Right renal pelvis (tissue), 4 donors: ENCODE measurements around the gene ZNF407. TPM values are rescaled to one million over a fixed set of nuclear protein-coding genes. Genes with fewer than 3 reads are reported as not detected.
A peak's percentile ranks its signal among the peaks of the same experiment; 100 is the strongest.

Experiments
- DNase-seq, 4 donors: peaks; one replicate each; pipeline ENCODE4 v3.0.0-alpha.2; 2013; ENCODE audit warnings: low read depth in 4 of 4, low spot score in 3 of 4, missing footprints in 1 of 4
- polyA plus RNA-seq, 4 donors: library from polyadenylated mRNA; unstranded; fragments of 120-200 nt; gene quantifications; one replicate each; pipeline ENCODE4 v1.2.1, GENCODE V29; 2013; ENCODE audit not compliant: insufficient read length in 4 of 4

Gene ZNF407
- polyA plus RNA-seq, 4 donors, result 9.6 to 11.6 (median 10.0) TPM

DNA sequence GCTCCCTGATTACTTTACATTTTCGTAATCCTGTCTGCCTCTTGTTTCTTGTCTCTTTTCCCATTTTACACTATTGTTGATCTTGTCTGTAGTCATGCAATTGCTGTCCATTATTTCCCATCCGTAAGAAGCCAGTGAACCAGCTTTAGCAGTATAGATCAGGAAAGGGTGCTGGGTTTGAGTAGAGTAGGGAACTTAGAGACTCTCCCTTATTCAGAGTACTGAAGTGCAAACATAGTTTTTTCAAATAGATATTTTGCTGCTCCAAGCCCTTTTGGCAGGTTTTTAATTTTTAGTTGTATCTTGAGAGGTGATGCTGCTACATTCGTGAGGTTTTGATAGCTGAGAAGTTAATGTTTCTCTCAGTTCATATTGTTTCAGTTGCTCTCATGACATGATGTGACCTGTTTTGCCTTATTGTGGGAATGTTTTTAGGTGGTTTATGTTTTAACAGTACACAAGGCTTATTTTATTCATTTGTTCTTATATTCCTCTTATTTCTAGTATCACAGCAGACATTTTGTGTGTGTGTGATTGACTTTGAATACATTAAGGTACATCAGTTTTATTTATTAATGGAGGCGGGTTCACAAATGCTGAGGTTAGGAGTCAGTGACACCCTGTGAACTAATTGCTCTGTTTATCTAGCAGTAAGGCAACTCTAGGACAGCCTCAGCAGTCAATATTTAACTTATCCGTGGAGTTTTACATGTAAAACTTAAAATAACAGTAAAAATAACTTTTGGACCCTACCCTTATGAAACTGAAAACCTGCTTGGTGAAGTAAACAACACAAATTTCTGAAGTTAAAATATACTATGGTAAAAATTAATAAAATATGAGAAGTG, 118.4 kb downstream of the ZNF407 start:
- DNase-seq, result no peak

DNA sequence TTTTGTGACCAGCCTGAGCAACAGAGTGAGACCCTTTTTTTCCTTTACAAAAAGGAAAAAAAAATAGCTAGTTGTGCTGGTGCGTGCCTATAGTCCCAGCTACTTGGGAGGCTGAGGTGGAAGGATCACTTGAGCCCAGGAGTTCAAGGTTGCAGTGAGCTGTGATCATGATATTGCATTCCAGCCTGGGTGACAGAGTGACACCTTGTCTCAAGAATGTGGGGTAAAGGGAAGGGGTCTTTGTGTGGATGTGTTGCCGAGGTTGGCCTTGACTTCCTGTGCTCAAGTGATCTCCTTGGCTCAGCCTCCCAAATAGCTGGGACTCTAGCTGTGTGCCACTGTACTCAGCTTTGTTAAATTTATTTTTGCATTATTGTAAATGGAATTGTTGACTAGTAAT, 120.6 kb downstream of the ZNF407 start:
- no peak for DNase-seq

DNA sequence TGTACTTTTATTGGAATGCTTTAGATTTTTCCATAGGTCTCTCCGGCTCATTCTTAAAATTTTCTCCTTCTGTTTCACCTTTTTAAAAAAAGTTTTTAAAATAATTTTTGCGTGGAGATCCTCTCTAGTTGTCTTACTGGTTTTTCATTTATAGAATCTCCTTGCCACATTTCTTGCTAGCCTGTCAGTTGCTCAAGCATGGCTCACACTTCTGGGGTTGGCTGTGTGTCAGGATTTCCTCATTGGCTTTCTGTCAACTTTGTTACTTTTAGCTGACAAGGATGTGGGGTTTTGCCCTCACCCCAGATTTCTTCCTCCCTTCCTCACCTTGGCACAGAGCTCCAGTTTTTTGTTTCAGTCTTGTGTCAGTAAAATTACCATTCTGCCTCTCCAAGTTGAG, 124.6 kb downstream of the ZNF407 start:
- no peak for DNase-seq

DNA sequence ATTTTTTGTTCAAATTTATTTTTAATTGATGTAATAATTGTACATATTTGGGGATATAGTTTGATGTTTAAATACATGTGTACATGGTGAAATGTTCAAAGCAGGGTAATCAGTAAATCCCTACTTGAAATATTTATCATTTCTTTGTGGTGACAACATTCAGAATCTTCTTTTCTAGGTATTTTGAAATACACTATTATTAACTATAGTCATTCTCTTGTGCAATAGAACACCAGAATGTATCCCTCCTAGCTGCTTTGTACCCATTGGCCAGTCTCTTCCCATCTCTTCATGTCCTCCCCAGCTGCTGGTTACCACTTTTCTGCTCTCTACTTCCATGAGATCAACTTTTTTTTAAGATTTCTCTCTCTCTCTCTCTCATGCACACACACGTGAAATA, 126.5 kb downstream of the ZNF407 start:
- DNase-seq, result no peak

DNA sequence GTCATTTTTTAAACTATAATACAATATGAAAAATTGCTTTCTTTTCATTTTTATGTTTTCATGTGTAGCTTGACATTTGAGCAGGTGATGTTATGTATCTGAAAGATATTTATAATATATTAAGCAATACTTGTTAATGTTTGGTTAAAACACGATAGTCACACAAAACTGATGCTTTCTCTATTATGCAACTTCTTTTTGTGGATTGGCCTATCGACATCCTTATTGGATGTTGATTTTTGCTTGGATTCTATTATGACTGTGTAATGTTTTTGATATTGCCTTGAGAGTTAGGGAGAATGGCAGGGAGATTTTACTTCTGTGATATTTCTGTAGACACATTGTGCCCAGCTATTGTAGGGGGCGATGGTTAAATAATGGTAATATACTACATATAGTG, 128.0 kb downstream of the ZNF407 start:
- no peak for DNase-seq

DNA sequence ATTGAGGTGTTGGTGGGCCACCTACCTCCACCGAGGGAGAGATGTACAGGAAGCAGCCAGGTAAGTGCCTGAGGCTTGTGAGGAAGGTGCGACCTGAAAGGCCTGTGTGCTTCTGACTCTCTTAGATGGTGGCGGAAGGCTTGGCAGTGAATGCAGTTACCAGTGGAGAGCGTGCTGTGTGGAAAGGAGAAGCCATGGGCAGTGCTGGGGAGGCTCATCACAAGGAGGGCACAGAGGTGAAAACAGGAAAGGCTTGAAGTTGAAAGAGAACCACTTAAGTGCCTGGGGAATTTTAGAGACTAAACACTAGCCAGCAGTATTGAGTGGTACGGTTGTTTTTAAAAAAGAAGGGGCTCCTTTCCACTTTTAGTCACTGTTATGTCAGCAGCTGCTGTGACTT, 130.9 kb downstream of the ZNF407 start:
- no peak for DNase-seq

DNA sequence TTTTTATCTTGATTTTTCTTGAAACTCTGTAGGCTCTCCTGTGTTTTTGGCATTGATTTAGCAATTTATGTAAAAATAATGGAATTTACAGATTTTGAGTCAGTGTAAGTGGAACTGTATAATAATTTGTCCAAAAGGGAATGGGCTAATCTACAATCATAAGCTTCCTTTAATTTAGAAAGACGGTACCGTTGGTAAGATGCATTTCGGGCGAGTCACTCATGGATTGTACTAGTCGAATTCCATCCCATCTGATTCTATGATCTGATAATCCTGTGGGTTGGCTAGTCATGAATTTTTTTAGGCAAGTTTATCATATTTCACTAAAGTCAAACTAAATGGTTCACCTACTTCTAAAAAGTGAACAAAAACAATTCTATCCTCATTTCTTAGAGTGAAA, 133.4 kb downstream of the ZNF407 start:
- DNase-seq, result no peak

DNA sequence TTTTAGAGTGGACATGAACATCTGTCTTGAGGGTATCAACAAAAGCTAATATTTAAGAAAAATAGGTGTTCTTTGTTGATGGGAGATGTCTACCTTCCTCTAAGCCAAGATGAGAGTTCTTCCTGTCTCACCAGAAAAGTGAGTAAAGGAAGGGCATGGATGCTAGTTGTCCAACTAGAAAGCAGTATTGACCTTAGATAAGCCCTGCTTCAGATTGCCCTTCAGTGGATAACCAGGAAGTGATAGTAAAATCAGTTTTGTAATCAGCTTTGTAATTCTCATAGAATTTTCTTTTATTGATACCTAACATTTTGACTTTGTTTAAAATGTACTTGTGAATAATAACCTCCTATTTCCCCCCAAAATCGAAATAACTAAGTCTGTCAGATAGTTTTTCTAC, 134.7 kb downstream of the ZNF407 start:
- DNase-seq, result no peak

DNA sequence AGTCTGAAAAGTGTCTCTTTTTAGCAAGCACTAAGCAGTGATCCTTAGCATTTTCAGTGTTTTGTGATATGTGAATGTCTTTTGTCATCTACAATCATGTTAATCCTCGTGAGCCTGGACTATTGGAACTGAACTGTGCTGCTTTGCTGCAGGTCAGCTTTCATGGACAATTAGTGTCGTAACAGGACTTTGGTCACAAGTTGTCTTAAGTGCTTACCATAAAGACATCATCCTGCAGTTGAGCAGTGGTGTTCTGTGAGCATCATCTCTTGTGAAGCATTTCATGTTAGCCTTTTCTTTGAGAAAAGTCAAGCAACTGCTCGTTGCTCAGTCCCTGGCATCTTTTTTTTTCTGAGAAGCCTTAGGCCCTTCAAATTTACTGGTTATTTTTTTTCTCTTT, 135.9 kb downstream of the ZNF407 start:
- no peak for DNase-seq

DNA sequence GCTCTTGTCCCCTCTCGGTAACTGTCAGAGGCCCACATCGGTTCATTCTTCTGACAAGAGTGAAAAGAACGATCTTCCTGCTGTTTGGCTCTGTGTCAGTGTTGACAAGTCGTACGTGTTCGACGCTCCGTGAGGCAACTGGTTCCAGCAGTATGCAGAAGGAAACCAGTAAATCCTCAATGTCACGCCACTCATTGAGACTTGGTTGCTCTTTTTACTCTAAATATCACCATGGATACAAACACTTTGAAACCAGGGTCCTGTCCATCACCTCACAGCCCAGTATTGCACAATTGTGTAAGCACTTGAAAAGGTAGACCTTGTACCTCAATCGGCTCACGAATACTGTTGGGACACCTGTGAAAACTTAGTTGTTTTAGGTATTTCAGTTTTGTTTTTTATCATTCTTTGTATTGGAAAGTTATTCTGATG, 136.4 kb downstream of the ZNF407 start:
- no peak for DNase-seq

DNA sequence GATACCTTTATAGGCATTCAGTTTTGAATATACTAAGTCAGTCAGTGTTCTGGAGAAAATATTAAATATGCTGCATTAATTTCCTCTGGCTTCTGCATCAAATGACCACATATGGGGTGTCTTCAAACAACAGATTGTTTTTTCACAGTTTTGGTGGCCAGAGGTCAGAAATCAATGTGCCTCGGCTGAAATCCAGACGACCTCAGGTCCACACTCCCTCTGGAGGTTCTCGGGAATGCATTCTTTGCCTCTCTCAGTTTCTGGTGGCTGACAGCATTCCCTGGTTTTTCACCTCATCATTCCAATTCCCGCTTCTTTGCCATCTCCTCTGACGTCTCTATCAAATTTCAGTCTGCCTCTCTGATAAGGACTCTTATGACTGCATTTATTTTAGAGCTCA, 142.3 kb downstream of the ZNF407 start:
- no peak for DNase-seq

DNA sequence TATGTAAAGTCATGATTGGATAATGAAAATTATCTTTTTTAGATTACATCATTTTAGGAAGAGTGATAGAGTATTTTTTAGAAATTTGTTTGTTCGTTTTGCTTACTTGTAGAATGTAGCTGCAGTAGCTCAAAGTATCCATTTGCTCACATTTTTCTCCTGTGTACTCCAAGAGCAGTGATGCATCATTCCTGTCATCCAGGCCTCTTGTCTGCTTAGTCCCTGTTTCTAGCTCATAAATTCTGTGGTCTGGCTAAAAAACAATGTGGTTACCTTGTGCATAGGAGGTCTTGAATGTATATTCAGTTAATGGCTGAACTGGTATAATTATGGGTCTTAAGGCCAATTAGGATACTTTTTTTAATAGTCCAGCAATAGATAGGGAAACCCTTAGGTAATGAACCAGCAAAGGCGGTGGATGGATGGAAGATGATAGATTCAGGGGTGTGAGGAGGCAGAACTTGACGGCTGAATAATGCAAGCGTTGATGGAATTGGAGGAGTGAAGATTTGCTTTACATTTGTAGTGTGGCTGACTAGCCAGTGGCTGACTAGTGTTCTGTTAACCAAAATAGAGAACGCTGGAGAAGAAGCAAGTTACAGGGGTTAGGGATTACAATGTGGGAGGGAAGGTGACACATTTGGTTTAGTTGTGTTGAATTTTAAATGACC, 145.0 kb downstream of the ZNF407 start:
- DNase-seq, result peak in 3 of 4 donors; percentile 7 to 18 (median 16)

DNA sequence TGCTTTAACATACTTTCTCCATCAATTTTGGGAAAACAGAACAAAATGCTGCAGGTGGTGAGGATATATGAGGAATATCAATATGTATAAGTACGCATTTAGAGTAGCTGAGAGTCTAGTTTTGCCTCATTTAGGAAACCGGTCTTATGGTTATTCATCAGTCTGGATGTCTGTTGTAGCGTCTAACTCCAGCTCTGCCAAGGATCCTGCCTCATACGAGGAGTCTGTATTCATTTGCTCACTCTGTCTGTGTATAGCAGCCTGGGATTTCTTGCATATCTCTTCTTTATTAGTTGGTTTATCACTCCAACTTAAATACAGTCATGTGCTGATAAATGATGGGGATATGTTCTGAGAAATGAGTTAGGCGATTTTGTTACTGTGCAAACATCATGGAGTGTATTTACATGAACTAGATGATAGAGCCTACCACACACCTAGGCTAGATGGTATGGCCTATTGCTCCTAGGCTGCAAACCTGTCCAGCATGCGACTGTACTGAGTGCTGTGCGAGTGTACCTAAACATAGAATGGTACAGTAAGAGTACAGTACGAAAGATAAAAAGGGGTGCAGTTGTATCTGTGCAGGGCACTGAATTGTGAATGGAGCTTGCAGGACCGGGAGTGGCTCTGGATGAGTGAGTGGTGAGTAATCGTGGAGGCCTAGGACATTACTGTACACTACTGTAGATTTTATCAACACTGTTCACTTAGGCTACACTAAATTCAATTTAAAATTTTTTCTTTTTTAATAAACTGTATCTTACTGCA, 148.1 kb downstream of the ZNF407 start:
- DNase-seq, result no peak

DNA sequence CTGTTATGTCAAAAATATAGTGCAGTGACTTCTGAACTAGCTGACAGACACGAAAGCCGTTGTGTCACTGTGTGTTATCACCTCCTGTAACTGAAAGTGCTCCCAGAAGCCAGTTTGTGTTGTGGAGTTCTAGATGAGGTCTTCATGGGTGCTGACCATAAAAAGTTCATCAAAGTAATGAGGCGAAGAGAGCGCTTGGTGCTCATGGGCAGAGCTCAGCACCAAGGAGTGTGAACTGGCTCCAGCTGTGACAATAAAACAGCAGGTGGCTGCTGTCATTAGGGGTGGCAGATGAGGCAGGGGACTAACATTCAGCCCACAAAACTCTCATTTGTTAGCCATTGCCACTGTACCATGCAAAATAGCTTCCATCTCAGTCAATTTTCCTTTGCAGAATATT, 151.1 kb downstream of the ZNF407 start:
- DNase-seq, result peak; percentile 7 to 36 (median 26)

DNA sequence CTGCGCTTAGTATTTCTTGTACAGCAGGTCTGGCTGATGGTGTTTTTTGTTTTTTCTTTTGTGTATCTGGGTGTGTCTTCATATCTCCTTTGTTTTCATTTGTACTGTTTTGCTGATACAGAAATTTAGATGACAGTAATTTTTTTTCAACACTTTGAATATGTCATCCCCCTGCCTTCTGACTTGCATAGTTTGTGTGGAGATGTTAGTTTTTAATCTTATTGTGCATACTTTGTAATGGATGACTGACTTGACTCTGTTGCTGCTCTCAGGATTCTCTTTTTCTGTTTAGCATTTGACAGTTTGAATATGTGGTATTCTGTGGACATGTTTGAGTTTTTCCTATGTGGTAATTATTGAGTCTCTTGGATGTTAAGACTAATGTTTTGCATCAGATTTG, 161.3 kb downstream of the ZNF407 start:
- no peak for DNase-seq

DNA sequence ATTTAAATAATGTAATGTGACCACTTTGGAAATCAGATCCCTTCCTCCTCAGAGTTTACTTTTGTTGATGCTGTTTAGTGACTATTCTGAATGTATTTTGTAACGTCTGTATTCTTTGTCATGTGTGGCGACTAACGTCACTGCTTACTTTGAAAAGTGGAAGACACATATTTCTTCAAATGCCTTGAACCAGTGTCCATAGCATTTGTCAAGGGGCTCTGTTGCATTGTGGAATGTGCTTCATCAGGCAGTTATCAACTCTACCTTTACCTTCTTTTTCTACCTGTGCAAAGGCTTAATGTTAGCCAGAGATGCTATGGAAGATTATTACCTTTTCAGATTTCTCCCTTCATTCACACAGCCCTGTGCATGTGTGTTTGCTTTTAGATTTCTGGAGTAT, 162.4 kb downstream of the ZNF407 start:
- no peak for DNase-seq

DNA sequence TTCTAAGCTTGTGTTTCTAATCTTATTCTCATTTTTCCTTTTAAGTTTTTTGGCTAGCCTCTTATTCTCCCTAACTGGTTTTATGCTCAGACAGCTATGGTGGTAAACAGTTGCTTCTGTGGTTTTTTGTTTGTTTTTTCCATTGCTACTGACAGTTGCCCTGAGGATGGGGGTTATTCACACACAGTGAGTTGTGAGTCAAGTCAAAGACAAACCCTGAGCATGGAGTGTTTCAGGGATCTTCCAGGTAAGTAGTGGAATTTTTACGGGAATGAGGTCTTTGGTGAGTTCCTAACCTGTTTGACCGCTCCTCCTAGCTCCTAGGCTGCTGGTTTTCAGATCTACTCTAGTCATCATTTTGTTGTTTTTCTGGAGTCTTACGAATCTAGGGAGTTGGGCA, 162.8 kb downstream of the ZNF407 start:
- no peak for DNase-seq

DNA sequence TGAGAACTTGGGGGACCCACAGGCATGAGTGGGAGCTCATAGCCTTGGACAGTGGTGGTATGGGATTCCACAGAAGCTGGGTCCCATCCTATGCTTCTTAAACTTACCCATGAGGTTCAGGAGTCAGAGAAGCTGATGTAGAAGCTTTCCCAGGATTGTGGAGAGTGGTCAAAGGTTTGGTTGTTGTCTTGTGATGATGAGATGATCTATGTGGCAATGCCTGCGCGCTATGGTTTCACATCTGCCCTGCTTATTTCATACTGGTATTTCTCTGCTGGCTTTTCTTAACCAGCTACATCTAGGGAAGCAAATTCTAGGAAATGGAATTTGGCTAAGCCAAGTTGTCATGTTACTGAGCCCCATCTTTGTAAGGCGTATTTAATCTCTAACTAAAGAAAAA, 168.6 kb downstream of the ZNF407 start:
- DNase-seq, result no peak

DNA sequence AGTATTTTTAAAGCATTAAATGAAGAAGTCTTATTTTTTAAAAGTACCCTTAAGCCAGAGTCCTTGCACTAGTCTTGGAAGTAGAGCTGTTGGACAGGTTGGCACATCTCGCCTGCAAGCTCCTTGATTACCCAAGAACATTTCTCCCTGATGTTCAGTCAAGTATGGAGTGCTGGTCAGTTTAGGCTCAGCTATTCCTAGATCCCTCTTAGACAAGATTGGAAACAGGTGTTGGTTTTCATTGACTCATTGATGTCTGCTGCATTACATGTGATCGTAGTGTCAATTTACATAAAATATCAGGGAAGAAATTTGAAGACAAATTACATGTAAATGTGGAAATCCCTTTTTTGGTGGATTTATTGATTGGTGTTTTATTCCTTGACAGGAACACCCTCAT, 170.4 kb downstream of the ZNF407 start:
- DNase-seq, result no peak

DNA sequence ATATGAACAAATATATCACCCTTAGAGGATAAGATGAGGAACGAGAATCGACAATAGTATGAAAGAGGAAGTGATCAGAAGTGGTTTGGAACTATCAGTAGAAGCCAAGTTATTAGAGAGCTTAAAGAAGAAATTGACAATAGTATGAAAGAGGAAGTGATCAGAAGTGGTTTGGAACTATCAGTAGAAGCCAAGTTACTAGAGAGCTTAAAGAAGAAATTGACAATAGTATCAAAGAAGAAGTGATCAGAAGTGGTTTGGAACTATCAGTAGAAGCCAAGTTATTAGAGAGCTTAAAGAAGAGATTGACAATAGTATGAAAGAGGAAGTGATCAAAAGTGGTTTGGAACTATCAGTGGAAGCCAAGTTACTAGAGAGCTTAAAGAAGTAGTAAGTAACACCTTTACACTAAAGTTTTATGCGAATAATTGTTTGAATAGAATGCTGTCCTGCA, 175.5 kb downstream of the ZNF407 start:
- DNase-seq, result no peak

DNA sequence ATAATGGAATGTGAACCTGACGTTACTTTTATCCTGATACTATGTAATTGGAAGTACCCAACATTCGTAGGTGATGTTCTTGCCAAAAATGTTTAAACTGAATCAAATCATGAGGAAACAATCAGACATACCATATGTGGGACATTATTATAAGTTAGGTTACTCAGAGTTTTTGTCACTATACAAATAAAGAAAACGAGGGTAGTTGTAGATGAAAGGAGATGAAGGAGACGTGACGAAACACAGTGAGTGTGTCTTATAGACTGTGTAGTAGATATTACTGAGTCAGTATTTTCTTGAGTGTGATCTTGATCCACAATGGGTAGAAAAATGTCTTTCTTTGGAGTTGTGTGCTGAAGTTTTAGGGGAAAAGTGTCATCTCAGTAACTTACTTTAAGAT, 176.8 kb downstream of the ZNF407 start:
- DNase-seq, result no peak
